ENCODE measurements around the gene PARP6. TPM values are rescaled to one million over a fixed set of nuclear protein-coding genes. Genes with fewer than 3 reads are reported as not detected.

PARP6 gene
- total and polyA plus RNA-seq, 9 of the 15 experiments (the other 6 are each of a cell fraction or from before 2014, with no cell fraction given) = 14.8 to 83.2 (median 28.3) TPM

DNA sequence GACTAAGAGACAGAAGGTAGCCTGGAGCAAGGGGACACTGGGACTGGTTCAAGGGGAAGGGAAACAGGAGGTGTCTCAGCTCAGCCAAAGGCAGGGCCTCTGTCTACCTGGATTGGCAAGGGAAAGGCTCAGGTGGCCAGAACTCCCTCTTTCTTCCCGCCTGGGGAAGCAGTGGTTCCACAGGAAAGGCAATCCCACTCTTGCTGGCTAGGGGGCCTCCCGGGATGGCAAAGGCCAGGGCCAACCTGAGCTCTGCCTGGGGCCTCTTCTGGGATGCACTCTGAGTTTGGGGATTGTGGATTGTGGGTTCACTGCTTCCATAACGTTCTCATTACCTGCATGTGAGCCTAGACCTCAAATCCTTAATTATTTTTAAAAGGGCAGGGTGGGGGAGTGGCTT, 13.0 kb upstream of the PARP6 start (continued):
- TF ChIP-seq RBFOX2 (IDR thresholded peaks at IDR 0.05; ENCODE audit: low read depth, low read length) = no peak
- TF ChIP-seq, protein P1, sequence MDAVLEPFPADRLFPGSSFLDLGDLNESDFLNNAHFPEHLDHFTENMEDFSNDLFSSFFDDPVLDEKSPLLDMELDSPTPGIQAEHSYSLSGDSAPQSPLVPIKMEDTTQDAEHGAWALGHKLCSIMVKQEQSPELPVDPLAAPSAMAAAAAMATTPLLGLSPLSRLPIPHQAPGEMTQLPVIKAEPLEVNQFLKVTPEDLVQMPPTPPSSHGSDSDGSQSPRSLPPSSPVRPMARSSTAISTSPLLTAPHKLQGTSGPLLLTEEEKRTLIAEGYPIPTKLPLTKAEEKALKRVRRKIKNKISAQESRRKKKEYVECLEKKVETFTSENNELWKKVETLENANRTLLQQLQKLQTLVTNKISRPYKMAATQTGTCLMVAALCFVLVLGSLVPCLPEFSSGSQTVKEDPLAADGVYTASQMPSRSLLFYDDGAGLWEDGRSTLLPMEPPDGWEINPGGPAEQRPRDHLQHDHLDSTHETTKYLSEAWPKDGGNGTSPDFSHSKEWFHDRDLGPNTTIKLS (IDR thresholded peaks at IDR 0.05; ENCODE audit: borderline replicate concordance, low read depth) = no peak
- no peak for TF ChIP-seq ZNF408 (CRISPR knock-in tag; IDR thresholded peaks at IDR 0.05; ENCODE audit: low read depth)
- TF ChIP-seq, protein P2, sequence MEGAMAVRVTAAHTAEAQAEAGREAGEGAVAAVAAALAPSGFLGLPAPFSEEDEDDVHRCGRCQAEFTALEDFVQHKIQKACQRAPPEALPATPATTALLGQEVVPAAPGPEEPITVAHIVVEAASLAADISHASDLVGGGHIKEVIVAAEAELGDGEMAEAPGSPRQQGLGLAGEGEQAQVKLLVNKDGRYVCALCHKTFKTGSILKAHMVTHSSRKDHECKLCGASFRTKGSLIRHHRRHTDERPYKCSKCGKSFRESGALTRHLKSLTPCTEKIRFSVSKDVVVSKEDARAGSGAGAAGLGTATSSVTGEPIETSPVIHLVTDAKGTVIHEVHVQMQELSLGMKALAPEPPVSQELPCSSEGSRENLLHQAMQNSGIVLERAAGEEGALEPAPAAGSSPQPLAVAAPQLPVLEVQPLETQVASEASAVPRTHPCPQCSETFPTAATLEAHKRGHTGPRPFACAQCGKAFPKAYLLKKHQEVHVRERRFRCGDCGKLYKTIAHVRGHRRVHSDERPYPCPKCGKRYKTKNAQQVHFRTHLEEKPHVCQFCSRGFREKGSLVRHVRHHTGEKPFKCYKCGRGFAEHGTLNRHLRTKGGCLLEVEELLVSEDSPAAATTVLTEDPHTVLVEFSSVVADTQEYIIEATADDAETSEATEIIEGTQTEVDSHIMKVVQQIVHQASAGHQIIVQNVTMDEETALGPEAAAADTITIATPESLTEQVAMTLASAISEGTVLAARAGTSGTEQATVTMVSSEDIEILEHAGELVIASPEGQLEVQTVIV (CRISPR knock-in tag; IDR thresholded peaks at IDR 0.05; ENCODE audit: borderline replicate concordance) = no peak
- TF ChIP-seq NBN (IDR thresholded peaks at IDR 0.05; ENCODE audit: low read depth) = no peak
- no peak for TF ChIP-seq ADNP (tag; IDR thresholded peaks at IDR 0.05)
- no peak for TF ChIP-seq PHF21A (IDR thresholded peaks at IDR 0.05; ENCODE audit: borderline replicate concordance, low read depth)
- TF ChIP-seq ARHGAP35 (IDR thresholded peaks at IDR 0.05; ENCODE audit: partially characterized antibody) = no peak
